Frontal cortex (tissue), 4 donors: ENCODE data around the gene RALGAPA2. TPM values are rescaled to one million over a fixed set of nuclear protein-coding genes. Genes with fewer than 3 reads are reported as not detected.

Experiments
- DNase-seq, 2 donors: peaks; one replicate each; pipeline ENCODE4 v3.0.0; 2012; ENCODE audit warnings: low spot score in 2 of 2
- FAIRE-seq: peaks from 2 replicates; lab custom pipeline; 2012; peaks lifted over from hg19 to GRCh38; lab: Jason Lieb, UNC
- total RNA-seq: library from RNA; depleted of rRNA; stranded (reverse); fragments of >200 nt; gene quantifications from one replicate; pipeline ENCODE4 v1.2.3, GENCODE V29; 2014
- donor health status: control.
- donor health status: control.
- donor health status: control.

Gene RALGAPA2
- total RNA-seq, 1 donor from 2014 or later: 45.7 TPM

DNA sequence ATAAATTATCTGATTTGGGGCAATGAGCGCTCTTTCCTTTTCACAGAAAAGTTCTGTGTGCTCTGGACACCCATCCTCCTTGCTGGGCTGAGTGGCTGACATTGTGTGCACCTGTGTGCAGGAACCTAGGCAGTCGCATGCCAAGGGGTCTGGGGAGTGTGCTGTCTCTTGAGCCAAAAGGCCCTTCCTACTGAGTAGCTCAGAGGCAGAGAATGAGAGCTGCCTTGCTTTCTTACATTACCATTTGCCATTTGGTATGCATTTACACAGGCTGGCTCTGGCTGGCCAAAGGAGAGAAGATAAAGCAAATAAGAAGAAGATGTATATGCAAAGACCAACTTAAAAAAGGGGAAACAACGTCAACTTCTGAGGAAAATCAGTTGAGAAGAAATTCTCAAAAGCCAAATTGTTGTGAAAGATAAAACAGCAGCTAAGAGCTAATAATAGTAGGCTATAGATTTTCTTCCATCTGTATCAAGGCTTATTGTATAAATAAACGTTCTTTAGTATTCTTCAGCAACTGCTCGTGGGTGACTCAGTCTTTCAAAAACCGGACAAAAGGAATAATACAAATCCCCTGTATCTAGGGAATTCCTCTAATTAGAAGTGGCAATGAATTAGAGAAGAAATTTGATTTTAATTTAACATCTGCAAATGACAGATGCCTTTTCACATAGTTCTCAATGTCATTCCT lies 222.6 kb downstream of the RALGAPA2 start:
- DNase-seq: no peak
- no peak for FAIRE-seq

DNA sequence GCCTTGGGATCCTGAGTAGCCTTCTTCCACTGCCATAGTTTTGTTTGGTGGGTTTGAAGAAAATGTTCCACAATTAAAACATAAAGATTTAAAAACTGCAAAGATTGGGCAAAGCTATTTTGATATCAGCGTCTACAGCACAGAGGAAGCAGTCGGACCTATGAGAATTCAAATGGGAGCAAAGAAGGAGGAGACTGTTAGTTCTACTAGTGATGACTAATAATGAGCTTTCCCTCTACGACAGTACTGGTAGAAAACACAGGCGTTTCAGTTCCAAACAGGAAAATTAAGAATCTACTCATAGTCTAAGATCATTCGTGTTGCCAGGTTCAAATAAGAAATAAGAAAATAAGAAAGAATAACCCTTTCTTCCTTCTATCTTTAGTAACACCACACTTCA lies 223.4 kb downstream of the RALGAPA2 start:
- FAIRE-seq: no peak
- no peak for DNase-seq

GRCh38 chr20:20488388-20488787 lies 224.1 kb downstream of the RALGAPA2 start:
- DNase-seq (no peak), FAIRE-seq (no peak)

GRCh38 chr20:20487811-20488210 lies 224.6 kb downstream of the RALGAPA2 start:
- FAIRE-seq: no peak
- no peak for DNase-seq

GRCh38 chr20:20483328-20483727 lies 229.1 kb downstream of the RALGAPA2 start:
- DNase-seq (no peak), FAIRE-seq (no peak)

GRCh38 chr20:20482453-20482852 lies 230.0 kb downstream of the RALGAPA2 start:
- DNase-seq (no peak), FAIRE-seq (no peak)

DNA sequence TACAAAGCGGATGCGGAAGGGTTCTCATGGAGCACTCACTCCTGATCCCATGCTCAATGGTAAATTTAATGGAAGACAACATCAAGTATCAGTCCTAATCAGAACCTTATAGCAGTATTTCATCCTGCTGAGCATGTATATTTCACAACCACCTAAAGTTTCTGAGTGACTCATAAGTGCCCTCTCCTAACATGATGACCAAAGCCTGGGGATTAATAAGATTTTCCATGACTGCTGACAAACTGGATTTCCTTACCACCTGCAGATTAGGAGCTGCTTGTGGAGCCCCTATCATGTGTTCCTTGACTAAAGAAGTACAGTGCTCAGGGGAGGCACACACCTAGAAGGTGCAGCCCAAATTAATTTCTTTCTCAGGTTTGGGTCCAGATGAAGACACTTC lies 231.8 kb downstream of the RALGAPA2 start:
- DNase-seq (no peak), FAIRE-seq (no peak)

DNA sequence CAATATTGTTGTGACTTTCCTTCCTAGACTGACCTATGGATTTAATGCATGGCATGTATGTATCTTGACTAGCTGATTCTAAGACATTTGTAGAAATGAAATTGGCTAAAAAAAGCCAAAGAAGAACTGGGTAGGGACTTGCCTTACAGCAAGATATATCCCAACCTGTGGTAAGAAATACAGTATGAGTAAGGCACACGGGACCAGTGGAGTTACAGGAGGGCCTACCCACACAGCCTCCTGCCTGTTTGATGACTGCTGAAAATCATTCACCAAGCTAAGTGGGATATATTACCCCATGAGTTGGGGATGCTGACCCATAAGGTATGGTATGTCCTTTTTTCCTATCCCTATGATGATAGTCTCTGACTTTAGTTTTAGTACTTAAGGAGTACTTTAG lies 232.3 kb downstream of the RALGAPA2 start:
- no peak for FAIRE-seq
- no peak for DNase-seq

DNA sequence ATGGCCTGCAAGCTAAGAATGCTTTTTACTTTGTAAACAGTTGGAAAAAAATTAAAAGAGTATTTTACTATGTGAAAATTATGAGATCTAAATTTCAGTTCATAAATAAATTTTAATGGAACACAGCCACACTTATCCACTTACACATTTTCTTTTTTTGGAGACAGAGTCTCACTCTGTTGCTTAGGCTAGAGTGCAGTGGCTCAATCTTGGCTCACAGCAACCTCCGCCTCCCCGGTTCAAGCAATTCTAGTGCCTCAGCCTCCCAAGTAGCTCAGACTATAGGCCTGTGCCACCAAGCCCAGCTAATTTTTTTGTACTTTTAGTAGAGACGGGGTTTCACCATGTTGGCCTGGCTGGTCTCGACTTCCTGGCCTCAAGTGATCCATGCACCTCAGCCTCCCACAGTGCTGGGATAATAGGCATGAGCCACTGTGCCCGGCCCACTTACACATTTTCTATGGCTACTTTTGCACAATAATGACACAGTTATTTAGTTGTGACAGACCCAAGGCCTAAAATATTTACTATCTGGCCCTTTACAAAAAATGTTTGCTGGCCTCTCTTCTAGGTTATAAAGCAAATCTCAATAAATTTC lies 234.9 kb downstream of the RALGAPA2 start:
- no peak for FAIRE-seq
- no peak for DNase-seq

GRCh38 chr20:20476504-20476903 lies 235.9 kb downstream of the RALGAPA2 start:
- peak; percentile 21 for FAIRE-seq
- DNase-seq: no peak

DNA sequence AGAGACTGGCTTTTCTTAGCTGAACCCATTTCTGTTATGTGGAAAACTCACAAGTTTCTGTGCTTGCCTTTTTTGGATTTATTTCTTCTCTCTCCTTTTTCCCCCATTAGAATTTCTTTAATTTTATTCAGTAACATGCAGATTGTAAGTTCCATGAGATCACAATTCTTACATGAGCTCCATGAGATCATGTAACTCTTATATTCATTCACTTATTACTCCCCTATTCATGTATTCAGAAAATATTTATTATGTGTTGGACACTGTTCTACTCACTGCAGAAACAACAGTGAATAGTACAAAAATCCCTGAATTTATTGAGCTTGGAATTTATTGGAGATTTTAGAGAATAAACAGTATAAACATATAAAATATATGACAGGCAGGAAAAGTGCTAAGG lies 238.8 kb downstream of the RALGAPA2 start:
- no peak for FAIRE-seq
- no peak for DNase-seq

DNA sequence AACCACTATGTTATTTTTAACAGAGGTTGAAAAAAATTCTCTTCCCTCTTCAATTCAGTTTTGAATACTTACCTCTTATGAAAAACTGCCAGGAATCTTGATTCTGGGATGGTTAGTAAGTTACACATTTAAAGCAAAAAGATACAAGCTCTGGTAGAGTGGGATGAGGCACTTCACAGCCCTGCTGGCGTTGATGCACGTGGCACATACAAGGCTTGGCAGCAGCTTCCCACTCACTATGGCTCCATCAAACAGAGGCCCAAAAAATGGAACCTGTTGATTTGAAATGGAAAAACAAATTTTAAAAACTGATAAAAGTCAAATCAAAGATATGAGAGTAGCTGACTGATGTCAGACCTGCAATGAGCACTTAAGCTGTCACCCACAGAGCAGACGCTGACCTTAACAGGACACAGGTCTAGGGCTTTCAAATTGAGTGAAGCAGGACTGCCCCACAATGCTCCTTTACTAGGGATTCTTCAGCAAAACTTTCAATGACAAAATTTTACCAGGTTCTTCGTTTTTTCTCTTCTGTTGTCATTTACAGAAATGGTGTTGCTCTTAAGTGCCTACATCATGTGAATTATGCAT lies 239.7 kb downstream of the RALGAPA2 start:
- no peak for DNase-seq
- no peak for FAIRE-seq

DNA sequence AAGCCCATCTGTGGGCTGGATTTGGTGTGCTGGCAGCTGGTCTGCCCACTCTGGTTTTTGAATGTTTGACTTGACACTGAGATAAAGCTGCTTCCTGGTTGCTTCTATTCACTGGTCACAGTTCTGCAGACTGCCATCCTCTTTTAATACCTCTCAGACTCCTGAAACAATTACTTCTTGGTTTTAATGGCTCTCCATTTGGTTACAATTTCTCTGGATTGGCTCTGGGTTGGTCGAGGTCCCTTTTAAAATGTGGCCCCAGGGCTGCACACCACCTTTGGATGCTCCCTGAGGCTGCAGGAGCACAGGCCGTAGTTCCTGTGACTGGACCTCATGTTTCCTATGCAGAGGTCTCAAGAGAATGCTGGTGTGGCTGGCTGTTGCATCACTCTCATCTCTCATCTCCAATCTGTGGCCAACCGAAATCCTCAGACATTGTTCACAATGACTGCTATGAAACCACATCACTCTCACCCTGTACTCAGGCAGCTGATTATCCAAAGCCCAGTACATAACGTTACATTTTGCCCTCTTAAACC lies 246.0 kb downstream of the RALGAPA2 start:
- DNase-seq: no peak
- FAIRE-seq: no peak

- FAIRE-seq (no peak), DNase-seq (no peak)
These were observed 247.2 kb downstream of the RALGAPA2 start for GRCh38 chr20:20465252-20465651.

DNA sequence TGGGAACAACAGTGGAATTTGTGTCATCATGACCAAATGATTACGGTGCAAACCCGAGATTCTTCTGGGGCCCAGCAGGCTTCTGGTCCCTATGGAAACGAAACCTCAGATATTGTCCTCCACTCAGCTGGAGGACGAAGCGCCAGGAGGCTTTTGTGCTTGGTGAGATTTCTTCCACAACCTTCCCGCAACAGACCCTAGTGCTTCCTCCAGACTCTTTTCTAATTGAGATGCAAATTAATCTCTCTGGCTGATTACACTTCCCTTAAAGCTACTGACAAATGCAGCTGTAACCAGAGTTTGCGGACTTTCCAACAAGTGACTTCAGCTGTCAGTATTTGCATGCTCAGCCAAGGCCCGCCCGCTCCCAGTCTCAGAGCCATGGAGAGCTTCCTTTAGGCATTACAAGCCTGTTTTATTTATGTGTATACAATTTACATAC lies 248.5 kb downstream of the RALGAPA2 start:
- FAIRE-seq: no peak
- DNase-seq: no peak

DNA sequence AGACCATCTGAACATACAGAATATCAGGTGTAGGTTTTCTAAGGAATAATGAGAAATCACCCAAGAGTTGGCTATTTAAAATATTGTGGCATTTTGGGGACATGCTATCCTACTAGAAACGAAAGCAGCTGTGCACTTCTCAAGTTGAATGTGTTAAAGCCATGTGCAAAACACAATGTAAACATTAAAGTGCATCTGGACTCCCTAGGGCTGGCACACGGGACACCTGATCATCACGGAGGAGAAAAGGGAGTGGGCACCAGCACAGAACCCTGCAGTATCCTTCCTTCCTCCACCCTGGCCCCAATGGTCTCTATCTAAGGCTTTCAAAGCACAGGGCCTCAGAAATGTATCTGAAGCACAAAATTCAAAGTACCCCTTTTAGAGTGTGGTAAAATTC lies 250.3 kb downstream of the RALGAPA2 start:
- FAIRE-seq (no peak), DNase-seq (no peak)

DNA sequence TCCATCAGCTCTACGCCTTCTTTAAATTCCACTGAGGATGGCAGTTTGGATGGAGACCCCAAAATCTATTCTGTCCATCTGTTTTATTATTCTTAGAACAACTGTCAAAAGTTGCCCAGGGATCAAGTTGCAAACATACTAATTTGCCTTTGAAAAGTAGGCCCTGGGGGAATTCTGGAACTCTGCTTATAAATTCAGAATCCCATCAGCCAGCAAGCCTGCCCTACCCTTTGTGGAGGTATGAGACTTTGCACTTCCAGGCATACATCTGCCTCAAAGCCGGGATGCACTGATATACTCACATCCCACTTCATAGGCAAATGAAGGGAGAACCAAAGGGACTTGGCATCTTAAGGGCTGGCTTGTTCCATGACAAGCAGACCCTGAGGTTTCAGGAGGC lies 250.9 kb downstream of the RALGAPA2 start:
- FAIRE-seq: no peak

DNA sequence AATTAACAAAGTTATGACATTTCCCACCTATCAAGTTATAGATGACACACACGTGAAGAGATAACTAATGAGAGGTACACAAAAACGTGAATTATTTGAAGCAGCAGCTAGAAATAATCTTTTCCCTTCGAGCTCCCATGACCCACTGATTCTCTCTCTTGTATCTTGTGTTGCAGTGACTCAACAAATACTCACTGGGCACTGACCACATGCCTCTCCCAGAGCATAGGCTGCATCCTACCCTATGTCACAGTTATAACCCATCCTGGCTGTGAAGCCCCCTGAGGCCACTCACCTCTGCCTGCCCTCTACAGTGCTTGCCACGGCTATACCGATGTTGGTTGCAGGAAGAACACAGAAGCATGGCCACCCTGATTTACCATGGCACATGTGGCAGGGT lies 252.7 kb downstream of the RALGAPA2 start:
- FAIRE-seq (no peak), DNase-seq (no peak)

More for the DNA sequence above, 250.9 kb downstream of the RALGAPA2 start:
- no peak for DNase-seq

DNA sequence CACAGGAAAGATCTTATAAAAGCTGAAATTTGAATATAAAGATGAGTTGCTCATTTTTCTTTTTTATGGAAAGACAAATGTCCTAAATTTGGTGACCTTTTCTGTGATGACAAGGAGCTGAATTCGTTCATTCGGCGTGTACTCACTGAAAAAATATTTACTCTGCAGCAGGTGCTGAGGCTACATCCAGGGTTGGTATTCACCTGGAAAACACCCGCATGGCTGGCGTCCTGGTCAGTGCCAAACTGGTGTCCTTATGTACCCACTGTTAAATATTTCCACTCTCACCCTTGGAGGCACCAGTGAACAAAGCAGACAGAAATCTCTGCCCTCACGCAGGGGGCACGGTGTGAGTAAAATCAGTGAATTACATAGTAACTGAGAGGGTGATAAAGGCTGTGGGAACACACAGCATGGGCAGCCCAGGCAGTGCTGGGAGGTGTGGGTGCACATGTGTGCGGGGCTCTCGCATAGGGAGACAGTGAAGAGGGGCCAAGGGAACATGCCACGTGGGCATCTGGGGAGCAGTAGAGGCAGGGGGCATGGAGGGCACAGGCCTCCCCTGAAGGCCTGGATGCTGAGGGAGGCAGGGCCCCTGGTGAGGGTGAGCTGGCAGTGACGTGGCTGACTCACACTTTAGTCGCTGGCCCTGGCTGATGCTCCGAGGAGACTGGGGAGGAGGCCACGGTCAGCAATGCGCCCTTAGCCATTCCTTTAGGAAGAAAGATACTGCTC lies 254.9 kb downstream of the RALGAPA2 start:
- FAIRE-seq: no peak

GRCh38 chr20:20456741-20457140 lies 255.7 kb downstream of the RALGAPA2 start:
- no peak for FAIRE-seq
- DNase-seq: no peak

More for the DNA sequence above, 254.9 kb downstream of the RALGAPA2 start:
- DNase-seq: no peak
